GM12892 (cell line): ENCODE results near the gene SCGB1D1.

Source experiments
- POLR2A ChIP-seq: IDR thresholded peaks from 2 replicates; pipeline ENCODE4 v1.6.1; 2011; ENCODE audit warnings: low read depth, low read length, control low read depth
- POLR2AphosphoS5 ChIP-seq: IDR thresholded peaks from 2 replicates; pipeline ENCODE4 v1.6.1; 2011; ENCODE audit warnings: low read depth, low read length, control low read depth

GRCh38 chr11:62144641-62145255, 45.3 kb upstream of the SCGB1D1 start:
- TF ChIP-seq POLR2AphosphoS5: no peak
- TF ChIP-seq POLR2A: no peak
